Ishikawa (cell line): ENCODE measurements around the gene CARMIL3.

Experiments
- CEBPB ChIP-seq: IDR thresholded peaks from 2 replicates; pipeline ENCODE4 v1.6.1; 2012
- CREB1 ChIP-seq: IDR thresholded peaks from 2 replicates; pipeline ENCODE4 v1.6.1; 2012; ENCODE audit warnings: low read depth
- EGR1 ChIP-seq: IDR thresholded peaks from 2 replicates; pipeline ENCODE4 v1.6.1; 2012
- EP300 ChIP-seq: IDR thresholded peaks from 2 replicates; pipeline ENCODE4 v1.6.1; 2012; ENCODE audit warnings: borderline replicate concordance
- FOXM1 ChIP-seq: IDR thresholded peaks from 2 replicates; pipeline ENCODE4 v1.6.1; 2012; ENCODE audit warnings: low read depth, borderline replicate concordance
- MAX ChIP-seq: IDR thresholded peaks from 2 replicates; pipeline ENCODE4 v1.6.1; 2012
- NFIC ChIP-seq: IDR thresholded peaks from 2 replicates; pipeline ENCODE4 v1.6.1; 2012
- RAD21 ChIP-seq: IDR thresholded peaks from 2 replicates; pipeline ENCODE4 v1.6.1; 2012; ENCODE audit warnings: low read depth
- REST ChIP-seq: IDR thresholded peaks from 2 replicates; pipeline ENCODE4 v1.6.1; 2012; ENCODE audit warnings: low read depth, mild to moderate bottlenecking
- TAF1 ChIP-seq: IDR thresholded peaks from 2 replicates; pipeline ENCODE4 v1.6.1; 2012; ENCODE audit warnings: low read depth, mild to moderate bottlenecking
- TCF12 ChIP-seq: IDR thresholded peaks from 2 replicates; pipeline ENCODE4 v1.6.1; 2012; ENCODE audit warnings: low read depth
- TEAD4 ChIP-seq: IDR thresholded peaks from 2 replicates; pipeline ENCODE4 v1.6.1; 2012
- USF1 ChIP-seq: IDR thresholded peaks from 2 replicates; pipeline ENCODE4 v1.6.1; 2012
- YY1 ChIP-seq: IDR thresholded peaks from 2 replicates; pipeline ENCODE4 v1.6.1; 2012; ENCODE audit warnings: low read depth
- ZBTB7A ChIP-seq: IDR thresholded peaks from 2 replicates; pipeline ENCODE4 v1.6.1; 2012; ENCODE audit warnings: low read depth

CARMIL3 gene

DNA sequence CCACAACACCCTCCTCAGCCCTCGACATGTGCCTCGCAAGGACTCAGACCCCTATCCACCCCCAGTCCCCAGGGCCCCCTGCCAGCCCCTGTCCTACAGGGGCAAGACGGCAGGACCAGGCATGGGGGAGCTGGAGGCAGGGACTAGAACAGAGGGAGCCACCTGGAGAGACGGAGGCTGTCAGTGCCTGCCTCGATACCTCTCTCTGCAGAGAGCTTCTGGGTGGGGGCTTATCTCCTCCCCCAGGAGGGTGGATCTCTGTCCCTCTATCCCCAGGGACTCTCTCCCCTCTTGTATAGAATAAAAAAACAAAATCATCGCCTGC, 17.6 kb downstream of the CARMIL3 start:
- TF ChIP-seq EGR1 (no peak), TAF1 (no peak), REST (no peak), TEAD4 (no peak), CREB1 (no peak), MAX (no peak), RAD21 (no peak), USF1 (no peak), FOXM1 (no peak), CEBPB (no peak), NFIC (no peak), EP300 (no peak), ZBTB7A (no peak), YY1 (no peak), TCF12 (no peak)

- no peak for TF ChIP-seq REST
These were observed 18.7 kb downstream of the CARMIL3 start for GRCh38 chr14:24070285-24071143.

DNA sequence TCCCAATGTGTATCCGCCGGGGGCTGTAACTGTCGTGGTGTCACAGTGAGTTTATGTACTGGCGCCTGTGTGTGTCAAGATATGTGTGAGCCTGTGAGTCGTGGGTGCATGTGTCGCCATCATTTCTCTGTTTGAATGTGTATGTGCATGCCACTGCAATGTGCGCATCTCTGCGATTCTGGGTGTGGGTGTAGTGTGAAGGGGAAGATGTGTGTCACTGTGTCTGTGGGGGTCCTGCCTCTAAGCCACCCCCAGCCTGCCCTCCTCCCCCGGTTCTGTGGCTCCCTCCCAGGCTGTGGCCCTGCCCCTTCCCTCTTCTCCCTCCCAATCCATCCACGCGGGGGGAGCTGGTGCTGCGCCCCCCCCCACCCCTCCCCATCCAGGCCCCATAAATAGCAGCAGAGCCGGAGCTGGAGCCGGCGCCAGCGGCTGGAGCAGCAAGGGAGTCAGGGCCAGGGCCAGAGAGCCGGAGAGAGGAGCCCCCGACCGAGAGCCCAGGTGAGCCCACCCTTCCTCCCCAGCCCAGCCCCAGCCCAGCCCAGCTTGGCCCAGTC, 19.4 kb downstream of the CARMIL3 start, which contains the start of gene CPNE6:
TSS of gene CPNE6 (plus strand) at position 419 of the 554 bp plus-strand sequence. CDS start 1,375 bp downstream, outside the sequence.
- TF ChIP-seq YY1 (no peak), EP300 (no peak), CEBPB (no peak), RAD21 (no peak), EGR1 (no peak), FOXM1 (no peak), ZBTB7A (no peak), MAX (no peak), USF1 (no peak), NFIC (no peak), CREB1 (no peak), REST (no peak), TEAD4 (no peak), TAF1 (no peak)

- TF ChIP-seq USF1 = no peak
- TF ChIP-seq TAF1 = no peak
These were observed 20.1 kb downstream of the CARMIL3 start for GRCh38 chr14:24071836-24072430.
